ENCODE data around the gene CCDC74B.
"Not testable (repeated sequence)": the region's sequence is repeated elsewhere in the genome, so short reads cannot be mapped to it uniquely, and the experiment has no call there.

CCDC74B gene

DNA sequence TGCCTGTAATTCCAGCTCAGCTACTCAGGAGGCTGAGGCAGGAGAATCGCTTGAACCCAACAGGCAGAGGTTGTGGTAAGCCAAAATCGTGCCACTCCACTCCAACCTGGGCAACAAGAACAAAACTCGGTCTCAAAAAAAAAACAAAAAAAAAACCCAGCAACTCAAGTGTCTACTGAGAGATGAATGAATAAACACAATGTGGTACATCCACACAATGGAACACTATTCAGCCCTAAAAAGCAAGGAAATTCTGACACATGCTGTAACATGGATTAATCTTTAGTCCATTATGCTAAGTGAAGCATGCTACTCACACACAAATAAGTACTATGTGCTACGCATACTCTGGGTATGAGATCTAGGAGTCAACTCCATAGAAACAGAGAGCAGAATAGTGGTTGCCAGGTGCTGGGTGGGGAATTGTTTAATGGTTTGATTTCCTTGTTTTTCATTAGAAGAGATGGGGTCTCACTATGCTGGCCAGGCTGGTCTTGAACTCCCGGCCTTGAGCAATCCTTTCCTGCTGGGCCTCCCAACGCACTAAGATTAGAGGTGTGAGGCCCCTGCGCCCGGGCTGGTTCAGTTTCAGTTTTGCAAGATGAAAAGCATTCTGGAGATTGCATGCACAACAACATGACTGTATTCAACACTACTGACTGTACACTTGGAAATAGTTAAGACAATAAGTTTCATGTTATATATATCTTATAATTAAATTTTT, 20.5 kb upstream of the CCDC74B start:
- DNase-seq = no peak

DNA sequence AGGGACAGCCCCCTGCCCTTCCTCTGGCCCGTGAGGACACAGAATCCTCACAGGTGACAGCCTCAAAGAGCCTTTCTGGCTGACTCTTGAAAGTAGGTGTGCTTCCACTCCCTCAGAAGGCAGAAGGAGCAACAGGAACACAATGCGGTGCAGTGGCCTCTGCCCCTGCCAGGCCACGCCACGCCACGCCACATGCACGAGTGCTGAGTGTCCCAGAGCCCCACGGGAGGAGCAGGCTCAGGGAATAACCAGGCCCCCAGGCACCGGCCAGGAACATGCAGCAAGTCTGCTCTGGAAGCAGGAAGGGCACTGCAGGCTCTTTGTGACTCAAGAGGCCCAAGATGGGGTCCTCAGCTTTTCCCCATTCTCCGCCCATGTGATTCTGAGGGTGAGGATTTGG, 18.1 kb upstream of the CCDC74B start:
- no peak for DNase-seq

DNA sequence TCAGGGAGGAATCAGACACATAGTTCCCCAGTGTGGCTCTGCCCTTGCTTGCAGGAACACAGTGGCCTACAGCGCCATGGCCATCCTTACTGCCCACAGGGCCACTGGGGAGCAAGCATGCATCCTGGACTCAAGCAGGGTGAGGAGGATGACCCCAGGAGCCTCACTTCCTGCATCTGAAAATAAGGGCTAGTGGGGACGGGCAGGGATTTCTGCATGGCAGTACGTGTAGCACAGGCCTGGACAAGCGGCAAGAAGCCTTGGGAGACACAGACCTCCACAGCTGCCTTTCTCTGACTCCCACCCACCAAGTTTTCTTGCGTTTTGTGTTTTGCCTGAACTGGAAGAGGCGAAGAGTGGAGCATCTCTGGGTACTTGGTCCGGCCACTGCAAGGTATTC, 17.6 kb upstream of the CCDC74B start:
- DNase-seq = not testable (repeated sequence)

DNA sequence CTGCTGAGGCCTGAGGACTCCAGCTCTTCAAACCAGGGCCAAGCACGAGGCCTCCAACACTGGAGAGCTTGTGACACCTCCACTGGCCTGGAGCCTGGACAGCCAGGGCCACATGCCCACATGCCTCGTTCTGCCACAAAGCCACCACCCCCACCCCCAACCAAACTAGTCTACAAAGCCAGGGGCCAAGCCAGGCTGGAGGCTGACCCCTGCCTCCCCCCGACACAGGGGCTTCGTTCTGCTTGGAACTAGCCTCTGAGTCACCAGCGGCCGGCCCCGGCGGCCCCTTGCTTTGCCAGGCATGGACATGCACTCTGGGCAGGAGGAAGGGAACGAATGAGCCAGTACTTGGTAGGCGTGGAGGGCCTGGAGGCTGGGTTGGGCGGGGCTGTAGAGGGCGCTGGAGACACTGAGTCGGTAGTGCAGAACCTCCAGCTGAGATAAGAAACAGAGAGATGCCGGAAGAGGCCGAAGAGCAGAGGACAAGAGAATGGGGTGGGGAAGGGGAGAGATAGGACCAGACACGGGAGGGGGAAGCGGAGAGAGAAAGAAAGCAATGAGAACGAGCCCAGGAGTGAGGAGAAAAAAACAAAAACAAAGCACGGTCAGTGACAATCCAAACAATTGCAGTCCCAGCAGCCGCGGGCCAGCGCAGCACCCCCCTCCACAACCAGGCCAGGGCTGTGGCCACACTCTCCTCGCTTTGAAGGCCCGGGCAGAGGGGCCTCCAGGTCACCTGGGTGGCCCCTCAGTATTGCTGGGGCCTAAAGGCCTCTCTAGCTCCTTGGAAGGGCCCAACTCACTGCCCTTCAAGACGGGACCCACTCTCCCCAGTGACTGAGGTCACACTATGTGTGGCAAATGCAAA, 16.2 kb upstream of the CCDC74B start:
- not testable (repeated sequence) for DNase-seq

DNA sequence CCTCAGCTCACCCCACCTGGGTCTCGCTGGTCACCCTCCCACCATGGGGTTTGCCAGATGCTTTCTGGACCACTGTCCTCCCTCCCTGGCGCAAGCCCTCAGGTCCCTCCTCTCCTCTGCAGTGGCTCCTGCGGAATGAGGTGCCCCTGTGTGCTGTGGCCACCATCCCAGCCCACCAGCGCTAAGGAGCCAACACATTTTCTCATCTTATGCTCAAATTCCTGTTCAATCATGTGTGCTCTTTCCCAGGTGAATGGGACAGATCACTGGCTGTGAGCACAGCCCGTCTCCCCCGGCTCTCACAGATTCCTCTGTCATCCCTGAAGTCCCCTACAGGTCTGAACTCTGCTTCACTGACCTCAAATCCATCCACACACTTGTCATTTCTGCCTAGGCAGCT, 15.2 kb upstream of the CCDC74B start:
- DNase-seq = no peak

DNA sequence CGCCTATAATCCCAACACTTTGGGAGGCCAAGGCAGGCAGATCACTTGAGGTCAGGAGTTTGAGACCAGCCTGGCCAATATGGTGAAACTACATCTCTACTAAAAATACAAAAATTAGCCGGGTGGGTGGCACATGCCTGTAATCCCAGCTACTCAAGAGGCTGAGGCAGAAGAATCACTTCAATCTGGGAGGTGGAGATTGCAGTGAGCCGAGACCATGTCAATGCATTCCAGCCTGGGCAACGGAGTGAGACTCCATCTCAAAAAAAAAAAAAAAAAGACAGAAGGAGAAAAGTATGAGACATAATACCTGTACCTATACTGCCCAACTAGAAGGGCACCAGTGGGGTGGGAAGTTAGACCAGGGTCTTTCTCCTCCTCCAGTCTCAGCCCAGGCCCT, 14.5 kb upstream of the CCDC74B start:
- not testable (repeated sequence) for DNase-seq

DNA sequence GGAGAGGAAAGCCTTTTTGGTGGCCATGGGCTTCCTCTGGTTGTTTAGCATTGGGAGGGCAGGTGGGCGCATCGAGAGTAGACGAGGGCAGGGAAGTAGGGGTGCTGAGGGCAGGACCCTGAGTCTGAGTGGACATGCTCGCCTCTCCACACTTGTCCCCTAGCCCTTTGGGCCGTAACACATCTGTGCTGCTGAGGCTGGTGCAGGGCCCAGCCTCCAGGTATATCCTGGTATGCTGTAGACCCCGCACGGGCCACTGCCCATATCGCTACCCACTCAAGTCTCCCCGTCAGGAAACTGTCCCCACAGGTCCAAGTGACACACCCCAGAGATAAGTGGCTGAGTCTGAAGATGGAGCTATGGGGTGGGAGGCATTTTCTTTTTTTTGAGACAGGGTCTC, 13.7 kb upstream of the CCDC74B start:
- no peak for DNase-seq

DNA sequence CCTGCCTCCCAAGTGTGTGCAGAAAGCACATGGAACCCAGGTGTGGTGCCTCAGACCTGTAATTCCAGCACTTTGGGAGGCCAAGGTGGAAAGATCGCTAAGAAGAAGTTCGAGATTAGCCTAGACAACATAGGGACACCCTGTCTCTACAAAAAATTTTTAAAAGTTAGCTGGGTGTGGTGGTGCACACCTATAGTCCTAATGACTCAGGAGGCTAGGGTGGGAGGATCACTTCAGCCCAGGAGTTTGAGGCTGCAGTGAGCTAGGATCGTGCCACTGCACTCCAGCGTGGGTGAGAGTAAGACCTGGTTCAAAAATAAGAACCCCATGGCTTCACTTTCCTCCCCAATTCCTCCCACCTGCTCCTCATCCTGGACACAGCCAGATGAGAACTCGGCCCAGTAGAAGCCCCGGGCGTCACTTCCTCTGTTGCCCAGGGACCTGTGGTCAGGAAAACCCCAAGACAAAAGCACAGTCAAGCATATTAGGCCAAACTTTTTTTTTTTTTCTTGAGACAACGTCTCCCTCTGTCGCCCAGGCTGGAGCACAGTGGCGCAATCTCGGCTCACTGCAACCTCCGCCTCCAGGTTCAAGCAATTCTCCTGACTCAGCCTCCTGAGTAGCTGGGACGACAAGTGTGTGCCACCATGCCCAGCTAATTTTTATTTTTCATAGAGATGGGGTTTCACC, 13.1 kb upstream of the CCDC74B start:
- DNase-seq = not testable (repeated sequence)

DNA sequence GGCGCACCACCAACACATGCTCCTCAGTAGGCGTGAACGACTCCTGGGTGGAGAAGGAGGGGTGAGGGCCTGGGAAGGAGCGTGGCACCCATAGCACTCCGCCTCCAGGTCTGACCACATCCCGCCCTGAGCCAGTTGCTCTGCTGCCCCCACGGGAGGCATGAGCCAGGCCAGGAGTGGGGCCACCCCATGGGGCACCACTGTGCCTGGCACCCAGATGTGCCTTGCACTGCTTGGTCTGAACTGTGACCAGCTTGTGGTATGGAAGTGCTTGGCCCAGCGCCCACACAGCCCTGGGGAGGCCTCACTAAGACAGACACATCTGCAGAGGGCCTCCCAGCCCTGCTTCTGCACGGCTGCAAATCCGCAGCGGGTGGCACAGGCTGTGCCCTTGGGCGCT, 12.4 kb upstream of the CCDC74B start:
- DNase-seq = not testable (repeated sequence)

DNA sequence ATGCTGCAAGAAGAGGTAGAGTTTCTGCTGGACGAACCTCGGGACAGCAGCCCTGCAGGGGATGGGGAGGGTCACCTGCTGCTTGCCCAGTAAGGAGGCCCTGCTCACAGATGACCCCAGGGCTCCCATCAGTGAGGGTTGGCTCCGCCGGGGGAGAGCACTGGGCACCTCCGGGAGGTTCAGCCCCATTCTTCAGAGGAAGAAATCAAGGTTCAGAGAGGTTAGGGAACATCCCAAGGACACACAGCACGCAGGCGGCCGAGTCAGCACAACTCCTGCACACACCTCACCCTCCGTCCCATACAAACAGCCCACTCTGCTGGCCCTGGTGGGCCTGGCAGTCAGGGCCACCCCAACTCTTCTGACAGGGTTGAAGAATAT, 11.7 kb upstream of the CCDC74B start:
- DNase-seq = no peak

DNA sequence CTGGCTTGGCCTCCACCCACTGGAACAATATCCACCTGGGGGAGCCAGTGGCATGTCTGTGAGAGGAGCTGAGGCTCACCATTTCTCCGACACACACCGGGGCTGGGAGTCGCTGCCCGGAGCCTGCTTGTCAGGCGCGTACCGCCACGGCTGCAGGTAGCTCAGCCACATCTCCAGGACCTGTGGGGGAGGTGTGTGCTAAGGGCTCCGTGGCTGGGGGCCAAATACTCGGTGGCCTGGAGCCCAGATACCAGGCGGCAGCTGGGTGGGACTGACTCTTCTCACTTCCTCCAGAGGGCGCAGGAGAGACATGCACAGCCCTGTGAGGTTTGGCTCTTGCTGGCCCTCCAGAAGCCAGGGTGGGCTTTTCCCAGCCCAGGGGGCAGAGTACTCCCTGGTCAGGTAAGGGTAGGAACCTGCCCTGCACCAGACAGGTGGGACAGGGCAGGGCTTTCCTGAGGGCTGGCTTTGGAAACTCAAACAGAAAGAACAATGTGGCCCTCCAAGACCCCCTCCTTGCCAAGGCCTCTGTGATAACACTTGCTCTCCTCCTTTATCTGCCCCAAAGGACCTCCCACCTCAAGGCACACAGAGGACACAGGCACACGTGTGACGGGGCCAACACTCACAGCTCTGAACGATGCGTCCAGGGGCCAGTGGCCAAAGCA, 11.2 kb upstream of the CCDC74B start:
- DNase-seq = peak; percentile 34 to 41

DNA sequence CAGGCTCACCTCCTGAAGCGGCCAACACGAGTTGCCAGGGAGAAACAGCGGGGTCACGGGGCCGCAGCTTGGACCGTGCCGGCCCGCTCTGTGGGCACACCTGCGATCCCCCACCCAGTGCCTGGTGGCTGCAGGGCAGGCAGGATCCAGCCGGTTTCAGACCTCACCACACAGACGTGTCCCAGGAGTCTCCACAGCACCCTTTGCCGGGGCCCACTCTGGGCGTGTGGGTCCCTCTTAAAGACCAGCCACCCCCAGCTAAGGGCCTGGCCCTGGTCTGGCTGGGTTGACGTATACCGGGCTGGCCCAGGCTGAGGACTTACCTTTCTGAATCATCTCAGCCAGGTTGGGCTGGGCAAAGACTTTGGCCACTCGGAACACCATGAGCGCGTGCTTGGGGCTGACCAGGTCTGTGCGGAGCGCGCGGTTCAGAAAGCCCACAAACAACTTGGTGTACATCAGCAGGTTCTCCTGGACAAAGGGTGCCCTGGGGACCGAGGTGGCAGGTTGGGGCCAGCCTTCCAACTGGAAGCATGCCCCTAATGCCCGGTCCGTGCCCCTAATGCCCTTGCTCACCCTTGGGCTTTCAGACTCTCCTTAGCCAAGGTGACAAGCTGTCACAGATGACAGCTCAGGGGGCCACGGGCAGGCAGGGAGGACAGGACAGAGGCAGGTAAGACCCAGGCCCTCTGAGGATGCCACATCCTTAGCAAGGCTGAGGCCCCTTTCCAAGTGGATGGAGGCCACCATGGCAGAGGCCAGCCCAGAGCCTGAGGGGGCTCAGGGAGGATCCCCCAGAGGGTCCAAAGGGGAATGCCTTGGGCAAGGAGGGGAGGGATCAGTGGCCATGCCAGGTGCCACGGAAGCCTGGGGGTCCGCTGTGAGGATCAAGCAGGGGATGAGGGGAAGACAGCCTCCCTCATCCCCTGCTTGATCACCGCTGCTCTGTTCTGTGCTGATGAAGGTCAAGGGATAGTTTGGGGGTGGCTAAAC, 10.2 kb upstream of the CCDC74B start:
- DNase-seq = no peak

DNA sequence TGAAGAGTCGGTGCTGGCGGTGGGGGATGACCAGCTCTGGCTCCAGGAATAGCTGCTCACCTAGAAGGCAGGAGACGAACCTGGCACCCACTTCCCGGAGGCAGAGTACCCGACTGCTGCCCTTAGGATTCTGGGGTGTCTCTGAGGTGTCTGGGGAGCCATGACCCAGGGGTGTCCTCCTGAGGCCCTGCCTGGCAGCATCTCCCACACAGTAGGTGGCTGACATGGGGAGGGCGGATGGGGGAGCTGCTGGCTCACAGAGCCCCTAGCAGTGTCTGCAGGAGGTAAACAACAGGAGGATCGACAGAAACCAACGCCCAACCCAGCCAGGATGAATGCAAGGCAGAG, 9.5 kb upstream of the CCDC74B start:
- DNase-seq = not testable (repeated sequence)

DNA sequence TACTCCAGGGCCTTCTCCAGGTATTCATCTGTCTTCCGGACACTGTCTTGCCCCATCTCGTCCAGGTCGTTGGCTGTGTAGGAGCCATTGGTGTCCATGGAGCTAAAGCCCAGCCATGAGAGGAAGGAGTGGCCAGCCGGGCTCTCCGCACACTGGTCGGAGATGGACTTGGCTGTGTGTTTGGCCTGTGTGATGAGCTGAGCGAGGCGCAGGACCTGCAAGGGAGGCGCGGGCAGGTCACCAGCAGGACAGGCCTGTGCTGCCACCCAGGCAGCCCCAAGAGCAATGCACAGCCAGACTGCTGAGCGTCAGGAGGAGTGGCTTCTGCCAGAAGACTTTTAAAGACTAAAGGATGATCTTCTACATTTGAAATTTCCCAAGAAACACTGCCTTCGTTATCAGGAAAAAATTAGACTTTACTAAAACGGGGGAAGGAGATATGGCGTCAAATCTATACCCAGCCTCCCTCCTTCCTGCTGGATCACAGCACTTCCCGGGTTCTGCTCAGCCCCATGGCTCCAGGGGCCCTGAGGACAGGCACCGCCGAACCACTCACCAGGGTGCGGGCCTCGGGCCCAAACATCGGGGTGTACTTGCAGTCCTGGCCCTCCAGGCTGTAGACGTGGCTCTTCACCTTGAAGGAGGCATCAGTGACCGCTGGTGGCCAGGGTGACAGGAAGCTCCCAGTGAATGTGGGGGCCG, 9.0 kb upstream of the CCDC74B start:
- DNase-seq = not testable (repeated sequence)

DNA sequence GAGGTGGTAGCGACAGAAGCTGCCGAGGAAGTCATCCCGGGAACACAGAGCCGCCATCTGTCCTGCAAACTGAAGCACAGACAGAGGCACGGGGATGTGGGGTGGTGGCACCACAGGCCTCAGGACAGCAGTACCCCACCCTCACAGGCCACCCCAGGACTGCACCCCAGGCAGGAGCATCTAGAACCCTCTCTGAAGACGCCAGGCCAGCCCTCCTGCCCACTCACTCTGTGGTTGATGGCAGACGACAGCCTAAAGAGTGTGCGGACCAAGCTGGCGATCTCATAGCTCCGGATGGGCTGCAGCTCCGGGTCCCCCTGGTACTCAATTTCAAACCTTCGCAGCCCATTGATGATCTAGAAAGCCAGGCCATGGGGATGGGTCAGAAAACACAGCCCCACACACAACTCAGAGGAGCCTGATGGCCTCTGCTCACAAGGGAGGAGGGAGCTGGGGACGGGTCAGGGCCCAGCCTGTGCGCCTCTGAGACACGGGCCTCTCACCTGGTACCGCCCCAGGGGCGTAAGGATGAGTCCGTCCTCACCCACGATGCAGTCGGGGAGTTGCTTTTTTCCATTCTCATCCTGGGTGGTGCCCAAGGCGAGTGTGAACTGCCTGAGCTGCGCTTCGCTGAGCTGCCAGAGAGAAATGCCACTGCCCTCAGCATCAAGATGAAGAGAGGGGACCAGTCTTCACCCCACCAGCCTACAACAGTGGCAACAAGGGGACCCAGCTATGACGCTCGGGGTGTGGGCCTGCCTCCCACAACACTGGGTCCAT, 8.1 kb upstream of the CCDC74B start:
- DNase-seq = no peak

DNA sequence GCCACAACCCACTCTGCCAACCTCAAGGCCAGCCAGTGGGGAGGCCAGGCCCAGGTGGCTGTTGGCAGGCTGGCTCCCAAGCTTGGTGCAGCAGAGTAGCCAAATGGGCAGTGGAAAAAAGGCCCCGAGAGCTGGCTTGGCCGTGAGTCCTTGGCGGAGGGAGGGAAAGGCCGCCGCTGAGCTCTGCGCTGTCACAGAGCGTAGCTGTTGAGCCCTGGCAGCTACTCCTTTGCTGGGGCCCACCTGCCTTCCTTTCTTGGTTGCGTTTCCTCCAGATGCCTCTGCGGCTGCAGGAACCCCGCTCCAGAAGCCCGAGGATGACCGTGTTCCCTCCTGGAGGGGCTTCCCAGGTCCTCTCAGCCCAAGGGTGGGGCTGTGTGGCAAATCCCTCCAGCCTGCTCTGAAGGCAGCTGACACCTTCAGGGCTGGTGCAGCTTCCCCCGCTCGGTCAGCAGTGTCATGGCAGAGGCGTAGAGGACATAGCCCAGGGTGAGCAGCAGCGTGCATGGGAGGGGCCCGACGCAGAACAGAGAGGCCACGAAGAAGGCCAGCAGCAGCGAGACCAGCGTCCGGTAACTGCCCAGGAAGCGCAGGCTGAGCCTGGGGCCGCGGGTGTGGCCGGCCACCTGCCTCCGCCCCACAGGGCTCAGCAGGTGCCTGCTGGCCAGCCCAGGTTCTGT, 7.4 kb upstream of the CCDC74B start:
- DNase-seq = not testable (repeated sequence)

DNA sequence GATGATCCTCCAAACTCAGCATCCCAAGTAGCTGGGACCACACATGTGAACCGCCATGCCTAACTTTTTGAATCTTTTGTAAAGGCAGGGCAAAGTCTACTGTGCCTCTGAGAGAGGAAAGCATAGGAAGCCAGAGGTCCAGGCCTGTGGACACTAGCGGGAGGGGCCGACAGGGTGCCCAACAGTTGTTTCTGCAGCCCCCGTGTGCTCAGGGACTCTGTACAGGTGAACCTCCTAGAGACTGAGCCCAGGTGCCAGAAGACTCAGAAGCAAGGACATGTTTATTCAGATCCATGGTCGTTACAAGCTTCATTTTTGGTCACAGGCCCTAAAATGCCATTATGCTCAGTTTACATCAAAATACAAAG, 6.2 kb upstream of the CCDC74B start:
- not testable (repeated sequence) for DNase-seq

DNA sequence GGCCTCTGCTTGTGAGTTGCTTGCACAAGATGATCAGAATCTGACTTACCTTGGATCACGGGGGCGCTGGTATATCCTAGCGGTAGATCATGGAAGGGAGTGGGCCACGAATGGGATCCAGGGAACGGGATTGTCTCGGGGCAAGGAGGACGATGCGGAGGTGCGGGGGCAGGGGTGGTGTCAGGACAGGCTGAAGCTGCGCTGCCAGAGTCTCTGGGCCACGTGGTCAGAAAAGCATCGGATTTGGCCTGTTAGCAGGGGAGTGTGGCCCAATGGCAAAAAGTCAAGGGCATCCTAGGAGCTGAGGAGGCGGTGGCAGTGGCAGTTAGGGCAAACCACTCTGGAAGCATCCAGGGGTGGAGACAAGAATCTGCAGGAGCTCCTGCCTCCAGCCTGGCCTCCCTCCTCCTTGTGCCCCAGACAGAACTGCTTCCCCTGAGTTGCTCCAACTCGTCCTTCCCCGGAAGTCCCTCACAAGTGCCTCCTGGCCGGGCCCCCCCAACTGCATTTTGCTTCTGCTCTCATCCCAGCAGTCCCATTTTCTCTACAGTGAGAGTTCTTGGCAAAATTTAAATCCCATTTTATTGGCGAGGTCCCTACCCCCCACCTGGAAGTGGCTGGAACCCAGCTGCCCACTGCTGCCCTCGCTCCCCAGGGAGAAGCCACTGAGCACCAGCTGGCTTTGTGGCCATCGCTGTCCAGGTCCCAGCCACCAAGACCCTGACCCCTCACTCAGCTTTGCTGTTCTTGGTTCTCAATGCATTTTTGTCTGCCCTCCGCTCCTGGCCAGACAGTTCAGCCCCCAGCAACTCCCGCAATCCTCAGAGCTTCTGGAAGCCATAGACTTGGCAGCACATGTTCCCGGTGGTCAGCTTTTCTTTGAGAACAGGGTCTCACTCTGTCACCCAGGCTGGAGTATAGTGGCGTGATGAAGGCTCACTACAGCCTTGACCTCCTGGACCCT, 5.6 kb upstream of the CCDC74B start:
- DNase-seq = no peak

DNA sequence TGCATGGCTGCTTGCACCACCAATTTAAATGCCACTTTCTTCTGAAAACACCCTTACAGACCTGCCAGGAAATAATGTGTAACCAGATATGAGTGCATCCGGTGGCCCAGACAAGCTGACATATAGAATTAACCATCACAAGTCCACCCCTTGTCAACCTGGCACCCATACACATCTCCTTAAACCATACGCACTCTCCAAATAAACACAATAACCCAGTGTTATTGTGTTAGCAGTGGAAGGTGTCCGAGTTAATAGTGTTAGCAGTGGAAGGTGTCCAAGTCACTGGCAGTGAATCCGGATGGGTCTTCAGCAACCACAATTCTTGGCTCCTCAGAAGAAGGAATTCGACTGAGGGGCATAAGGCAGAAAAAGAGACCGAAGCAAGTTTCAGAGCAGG, 3.6 kb upstream of the CCDC74B start:
- not testable (repeated sequence) for DNase-seq

Measured in NCI-H524 (cell line).